NT2/D1 (cell line): ENCODE measurements around the gene XYLT1.

ENCODE experiments used
- SUZ12 ChIP-seq: IDR thresholded peaks from 2 replicates; pipeline ENCODE4 v1.6.1; 2011; ENCODE audit not compliant: insufficient read length, insufficient read depth; ENCODE audit errors: extremely low read depth
- YY1 ChIP-seq: IDR thresholded peaks from 2 replicates; pipeline ENCODE4 v1.6.1; 2011; ENCODE audit not compliant: insufficient read length, insufficient read depth
- ZNF274 ChIP-seq: IDR thresholded peaks from 2 replicates; pipeline ENCODE4 v1.6.1; 2011; ENCODE audit warnings: mild to moderate bottlenecking, low read depth, low read length

- TF ChIP-seq YY1, result no peak
- TF ChIP-seq ZNF274, result no peak
- no peak for TF ChIP-seq SUZ12
Measured at GRCh38 chr16:17316005-17316404, 154.8 kb downstream of the XYLT1 start.
